WERI-Rb-1 (cell line): ENCODE data around the gene RALA.
A peak's percentile ranks its signal among the peaks of the same experiment; 100 is the strongest.
"Not testable (repeated sequence)": the region's sequence is repeated elsewhere in the genome, so short reads cannot be mapped to it uniquely, and the experiment has no call there.

Source experiments
- DNase-seq: peaks from one replicate; pipeline ENCODE4 v3.0.0-alpha.2; 2020
- H3K27ac ChIP-seq: fragments of 250-450 bp; sonication (Bioruptor Pico); 2 replicates; pipeline ENCODE4 v1.5.1; 2020; ENCODE audit warnings: mild to moderate bottlenecking, moderate library complexity
- H3K27me3 ChIP-seq: fragments of 250-450 bp; sonication (Bioruptor Pico); 2 replicates; pipeline ENCODE4 v1.5.1; 2021; ENCODE audit warnings: mild to moderate bottlenecking, low read depth, moderate library complexity; ENCODE audit not compliant: insufficient read depth, severe bottlenecking
- H3K36me3 ChIP-seq: fragments of 250-450 bp; sonication (Bioruptor Pico); 2 replicates; pipeline ENCODE4 v1.5.1; 2020; ENCODE audit warnings: mild to moderate bottlenecking, moderate library complexity
- H3K4me3 ChIP-seq: 2 replicates; pipeline ENCODE4 v1.5.1; 2011; ENCODE audit warnings: low read depth, mild to moderate bottlenecking, control low read depth, low read length
- H3K9me3 ChIP-seq: fragments of 250-450 bp; sonication (Bioruptor Pico); 2 replicates; pipeline ENCODE4 v1.5.1; 2021; ENCODE audit warnings: mild to moderate bottlenecking, moderate library complexity; ENCODE audit not compliant: severe bottlenecking
- CTCF ChIP-seq: IDR thresholded peaks from 2 replicates; pipeline ENCODE4 v1.5.1; 2011; ENCODE audit warnings: low read depth, mild to moderate bottlenecking, control low read depth, inconsistent platforms, low read length

Gene RALA

GRCh38 chr7:39681887-39682441 is 58.6 kb downstream of the RALA start:
- Histone ChIP-seq H3K9me3 (no peaks in the 10 kb centered on the region), H3K27me3 (no peaks in the 10 kb centered on the region), H3K36me3 (no peaks in the 10 kb centered on the region), H3K27ac (peak overlapping the region; percentile 62; the same call in 1 of the 2 replicates), H3K4me3 (no peak overlapping the region)
- no peak for TF ChIP-seq CTCF
- no peak for DNase-seq

GRCh38 chr7:39683216-39683845 is 60.0 kb downstream of the RALA start:
- peaks cover 3% of the 10 kb centered on the region for H3K36me3 ChIP-seq
- H3K4me3 ChIP-seq, result no peak overlapping the region
- no peak for DNase-seq
- H3K9me3 ChIP-seq, result no peaks in the 10 kb centered on the region
- no peaks in the 10 kb centered on the region for H3K27me3 ChIP-seq
- no peak for TF ChIP-seq CTCF
- peak overlapping the region; percentile 62 for H3K27ac ChIP-seq

- H3K27ac ChIP-seq, result no peak overlapping the region
- no peaks in the 10 kb centered on the region for H3K27me3 ChIP-seq
Observed at GRCh38 chr7:39686261-39686924, 63.0 kb downstream of the RALA start.

GRCh38 chr7:39688611-39689480 is 65.5 kb downstream of the RALA start:
- H3K27me3 ChIP-seq, result no peaks in the 10 kb centered on the region
- H3K36me3 ChIP-seq, result peaks cover 40% of the 10 kb centered on the region
- H3K27ac ChIP-seq, result no peak overlapping the region
- DNase-seq, result no peak
- TF ChIP-seq CTCF, result no peak
- no peak overlapping the region for H3K4me3 ChIP-seq
- no peaks in the 10 kb centered on the region for H3K9me3 ChIP-seq

More at GRCh38 chr7:39686261-39686924, 63.0 kb downstream of the RALA start:
- DNase-seq, result no peak
- no peak overlapping the region for H3K4me3 ChIP-seq
- H3K36me3 ChIP-seq, result peaks cover 23% of the 10 kb centered on the region
- TF ChIP-seq CTCF, result no peak
- no peaks in the 10 kb centered on the region for H3K9me3 ChIP-seq

GRCh38 chr7:39691821-39692220 is 68.4 kb downstream of the RALA start:
- no peak overlapping the region for H3K4me3 ChIP-seq
- peaks cover 51% of the 10 kb centered on the region for H3K36me3 ChIP-seq
- H3K9me3 ChIP-seq, result no peaks in the 10 kb centered on the region
- H3K27me3 ChIP-seq, result no peaks in the 10 kb centered on the region
- no peak overlapping the region for H3K27ac ChIP-seq
- no peak for TF ChIP-seq CTCF
- no peak for DNase-seq

GRCh38 chr7:39693086-39693485 is 69.7 kb downstream of the RALA start:
- not testable (repeated sequence) for H3K27me3 ChIP-seq, H3K27ac ChIP-seq, DNase-seq, H3K9me3 ChIP-seq, H3K4me3 ChIP-seq
- peaks cover 60% of the 10 kb centered on the region for H3K36me3 ChIP-seq
